Measurements from ENCODE around the gene HOXD3.

- TF ChIP-seq GABPB1 (CRISPR knock-in tag; IDR thresholded peaks at IDR 0.05) (no peak), CTCF (IDR thresholded peaks at IDR 0.05) (no peak), ETV6 (CRISPR knock-in tag; IDR thresholded peaks at IDR 0.05) (no peak), E2F1 (CRISPR knock-in tag; IDR thresholded peaks at IDR 0.05) (no peak), USF2 (CRISPR knock-in tag; IDR thresholded peaks at IDR 0.05) (no peak), TEAD4 (CRISPR knock-in tag; IDR thresholded peaks at IDR 0.05) (no peak), ZSCAN18 (CRISPR knock-in tag; IDR thresholded peaks at IDR 0.05) (no peak), FOXJ3 (CRISPR knock-in tag; IDR thresholded peaks at IDR 0.05; ENCODE audit: borderline replicate concordance) (no peak), OVOL2 (CRISPR knock-in tag; IDR thresholded peaks at IDR 0.05; ENCODE audit: borderline replicate concordance) (no peak), CREB1 (CRISPR knock-in tag; IDR thresholded peaks at IDR 0.05) (no peak), SMAD3 (CRISPR knock-in tag; IDR thresholded peaks at IDR 0.05; ENCODE audit: borderline replicate concordance) (no peak), CREM (CRISPR knock-in tag; IDR thresholded peaks at IDR 0.05) (no peak)
These were observed 44.5 kb upstream of the HOXD3 start for GRCh38 chr2:176112375-176113302.

Data from WTC11 (cell line).